ENCODE data around the gene CCDC177.
"Not testable (repeated sequence)": the region's sequence is repeated elsewhere in the genome, so short reads cannot be mapped to it uniquely, and the experiment has no call there.

The CCDC177 gene

GRCh38 chr14:69599431-69599830 is 24.8 kb upstream of the CCDC177 start:
- not testable (repeated sequence) for DNase-seq

DNA sequence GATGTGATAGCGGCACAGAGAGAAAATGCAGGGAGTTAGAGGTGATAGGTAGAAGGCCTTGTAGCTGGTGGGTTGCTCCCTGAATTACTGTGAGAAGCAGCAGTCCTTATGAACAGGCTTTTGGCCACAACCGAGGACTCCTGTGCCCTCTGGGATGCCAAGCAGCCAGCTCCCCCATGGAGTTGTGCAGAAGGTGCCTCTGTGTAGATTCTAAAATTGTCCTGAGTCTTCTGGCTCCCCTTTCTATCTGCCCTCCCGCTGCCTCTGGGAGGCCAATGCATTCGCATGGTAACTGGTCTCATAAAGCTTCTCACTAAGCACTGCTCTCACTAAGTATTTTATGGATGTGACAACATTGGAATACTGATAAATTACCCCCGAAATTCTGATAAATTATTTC is 20.7 kb upstream of the CCDC177 start:
- DNase-seq: no peak

- DNase-seq: no peak
Observed at GRCh38 chr14:69594846-69595245, 20.2 kb upstream of the CCDC177 start.

- DNase-seq: no peak
Observed at GRCh38 chr14:69593018-69593677, 18.5 kb upstream of the CCDC177 start.

- DNase-seq: no peak
Observed at GRCh38 chr14:69591317-69591716, 16.6 kb upstream of the CCDC177 start.

GRCh38 chr14:69587389-69587788 is 12.7 kb upstream of the CCDC177 start:
- DNase-seq: no peak

DNA sequence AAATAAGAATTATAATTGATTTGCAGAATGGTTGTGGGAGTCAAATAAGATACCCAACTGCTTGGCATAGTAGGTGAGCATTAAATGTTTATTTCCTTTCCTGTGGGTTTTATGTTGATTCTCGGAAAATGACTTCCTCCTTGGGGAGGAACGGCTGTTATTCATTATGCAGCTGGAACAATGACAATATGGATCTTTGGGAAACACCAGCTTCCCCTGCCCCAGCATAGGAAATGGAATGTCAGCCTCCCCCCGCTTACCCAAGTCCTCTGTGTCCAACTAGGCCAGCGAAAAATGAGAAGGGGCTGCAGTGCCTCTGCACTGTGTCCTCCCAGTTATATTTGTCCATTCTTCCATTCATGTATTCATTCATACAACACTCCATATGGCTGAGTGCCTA is 11.7 kb upstream of the CCDC177 start:
- no peak for DNase-seq

DNA sequence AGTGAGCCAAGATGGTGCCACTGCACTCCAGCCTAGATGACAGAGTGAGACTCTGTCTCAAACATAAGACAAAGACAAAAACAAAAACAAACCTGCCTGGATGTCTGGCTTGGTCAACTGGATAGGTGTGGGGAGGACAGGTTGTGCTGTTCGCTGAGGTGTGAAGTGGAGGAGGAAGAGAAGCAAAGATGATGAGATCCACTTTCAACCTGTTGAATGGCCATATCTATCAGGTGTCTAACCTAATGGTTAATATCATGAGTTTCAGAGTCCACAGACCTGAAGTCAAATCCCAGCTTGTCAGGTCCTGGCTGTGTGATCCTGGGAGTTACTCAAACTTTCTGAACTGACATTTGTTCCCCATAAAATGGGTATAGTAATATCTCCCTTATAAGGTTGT is 9.7 kb upstream of the CCDC177 start:
- DNase-seq: no peak

DNA sequence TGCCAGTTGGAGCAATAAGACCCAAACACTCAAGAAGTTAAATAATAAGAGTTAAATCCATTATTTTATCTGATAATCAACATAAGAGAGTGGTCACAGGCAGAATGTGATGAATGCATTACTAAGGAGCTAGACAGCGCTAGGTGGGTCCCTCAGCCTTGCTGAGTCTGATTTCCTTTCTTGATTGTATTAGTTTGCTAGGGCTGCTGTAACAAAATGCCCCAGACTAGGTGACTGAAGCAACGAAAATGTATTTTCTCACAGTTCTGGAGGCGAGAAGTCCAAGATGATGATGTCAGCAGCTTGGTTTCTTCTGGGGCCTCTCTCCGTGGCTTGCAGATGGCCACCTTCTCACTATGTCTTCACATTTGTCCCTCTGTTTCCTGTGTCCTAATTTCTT is 8.2 kb upstream of the CCDC177 start:
- no peak for DNase-seq

DNA sequence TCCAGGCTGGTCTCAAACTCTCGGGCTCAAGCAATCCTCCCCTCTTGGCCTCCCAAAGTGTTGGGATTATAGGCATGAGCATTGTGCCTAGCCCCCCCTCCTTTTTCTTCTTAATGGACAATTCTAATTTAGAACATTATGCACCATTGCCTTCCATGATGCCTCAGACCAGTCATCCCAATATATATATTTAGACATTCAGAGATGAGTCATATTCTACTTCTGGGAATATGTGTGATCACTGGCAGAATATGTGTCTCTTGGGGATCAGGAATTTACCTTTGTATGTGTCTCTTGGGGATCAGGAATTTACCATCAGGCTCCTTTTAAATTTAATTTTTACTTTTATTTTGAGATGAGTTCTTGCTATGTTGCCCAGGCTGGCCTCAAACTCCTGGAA is 7.5 kb upstream of the CCDC177 start:
- no peak for DNase-seq

DNA sequence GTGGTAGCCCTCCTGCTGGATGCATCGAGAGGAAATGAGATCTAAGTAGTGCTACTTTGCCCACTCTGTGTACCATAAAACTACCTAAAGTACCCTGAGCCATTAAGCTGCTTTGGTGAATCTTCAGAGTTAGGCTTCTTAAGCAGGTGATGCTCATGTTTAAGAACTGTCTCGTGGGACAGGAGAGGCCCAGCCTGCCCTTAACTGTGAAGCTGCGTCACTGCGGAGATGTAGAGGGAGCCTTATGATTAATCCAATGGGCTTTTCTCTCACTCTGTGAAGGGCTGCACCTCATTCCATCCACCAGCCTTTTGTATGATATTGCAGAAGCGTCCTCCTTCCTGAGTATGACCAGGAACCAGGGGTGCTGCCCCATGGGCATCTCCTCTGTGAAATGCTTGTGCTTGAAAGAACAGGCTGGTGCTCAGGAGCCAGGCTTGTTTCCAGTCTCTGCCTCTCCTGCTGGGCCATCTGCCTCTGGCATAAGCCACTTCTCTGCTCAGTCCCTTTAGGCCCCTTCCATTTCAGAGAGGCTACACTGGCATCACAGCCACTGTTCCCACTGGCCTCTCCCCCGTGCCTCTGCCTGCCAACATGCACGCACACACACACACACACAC is 6.8 kb upstream of the CCDC177 start:
- no peak for DNase-seq

DNA sequence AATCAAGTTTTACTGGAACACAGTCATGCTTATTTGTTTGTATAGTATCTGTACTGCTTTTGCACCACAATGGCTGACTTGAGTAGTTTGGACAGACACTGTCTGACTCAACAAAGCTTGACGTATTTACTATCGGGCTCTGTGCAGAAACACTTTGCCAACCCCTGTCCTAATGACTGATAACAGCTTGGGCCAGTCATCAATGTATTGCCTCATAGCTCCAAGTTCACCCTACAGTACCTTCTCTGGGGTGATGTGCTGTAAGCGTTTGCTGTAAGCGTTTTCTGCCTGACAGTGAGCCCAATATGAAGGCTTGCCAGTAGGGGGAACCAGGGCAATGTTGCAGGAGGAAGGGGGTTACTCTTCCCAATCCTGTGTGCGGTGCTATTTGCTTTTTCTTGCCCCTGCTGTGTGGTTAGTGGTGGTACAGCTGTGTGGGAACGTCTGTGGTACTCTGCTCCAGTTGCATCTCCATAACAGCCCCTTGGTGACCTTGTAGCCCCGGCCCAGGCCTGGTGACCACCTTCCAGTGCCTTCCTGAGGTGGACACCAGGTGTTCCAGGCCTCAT is 5.4 kb upstream of the CCDC177 start:
- DNase-seq: no peak

GRCh38 chr14:69579476-69579875 is 4.8 kb upstream of the CCDC177 start:
- DNase-seq: no peak

- DNase-seq: no peak
Observed at GRCh38 chr14:69574954-69575295, 254 bp upstream of the CCDC177 start.

GRCh38 chr14:69573831-69574262 is 824 bp downstream of the CCDC177 start:
- no peak for DNase-seq

DNA sequence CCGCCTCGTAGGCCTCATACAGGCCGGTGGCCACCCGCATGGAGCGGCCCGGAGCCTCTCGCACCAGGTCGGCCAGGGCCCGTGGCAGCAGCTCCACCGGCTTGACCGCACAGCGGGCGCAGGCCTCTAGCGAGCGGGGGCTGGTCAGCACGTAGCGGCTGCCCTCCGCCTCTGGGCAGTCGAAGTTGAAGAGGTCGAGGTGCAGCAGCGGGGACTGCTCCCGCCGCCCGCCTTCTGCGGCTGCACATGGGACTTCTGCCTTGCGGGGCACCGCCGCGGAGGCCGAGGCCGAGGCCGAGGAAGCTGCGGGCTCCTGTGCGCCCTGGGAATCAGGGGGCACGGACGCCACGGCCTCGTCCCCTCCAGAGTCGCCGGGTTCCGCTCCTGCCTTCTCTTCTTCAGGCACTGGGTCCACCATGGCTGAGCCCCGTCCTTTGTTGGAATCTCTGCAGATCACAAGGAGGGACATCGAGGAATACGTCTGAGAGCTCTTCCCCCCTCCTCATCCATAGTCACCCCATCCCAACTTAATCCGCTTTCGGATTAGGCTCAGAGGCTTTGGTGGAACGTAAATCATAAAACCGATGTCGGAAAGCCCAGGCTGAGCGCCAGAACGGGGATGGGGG is 1.4 kb downstream of the CCDC177 start:
- no peak for DNase-seq

- DNase-seq: no peak
Observed at GRCh38 chr14:69572841-69573135, 1.9 kb downstream of the CCDC177 start.

DNA sequence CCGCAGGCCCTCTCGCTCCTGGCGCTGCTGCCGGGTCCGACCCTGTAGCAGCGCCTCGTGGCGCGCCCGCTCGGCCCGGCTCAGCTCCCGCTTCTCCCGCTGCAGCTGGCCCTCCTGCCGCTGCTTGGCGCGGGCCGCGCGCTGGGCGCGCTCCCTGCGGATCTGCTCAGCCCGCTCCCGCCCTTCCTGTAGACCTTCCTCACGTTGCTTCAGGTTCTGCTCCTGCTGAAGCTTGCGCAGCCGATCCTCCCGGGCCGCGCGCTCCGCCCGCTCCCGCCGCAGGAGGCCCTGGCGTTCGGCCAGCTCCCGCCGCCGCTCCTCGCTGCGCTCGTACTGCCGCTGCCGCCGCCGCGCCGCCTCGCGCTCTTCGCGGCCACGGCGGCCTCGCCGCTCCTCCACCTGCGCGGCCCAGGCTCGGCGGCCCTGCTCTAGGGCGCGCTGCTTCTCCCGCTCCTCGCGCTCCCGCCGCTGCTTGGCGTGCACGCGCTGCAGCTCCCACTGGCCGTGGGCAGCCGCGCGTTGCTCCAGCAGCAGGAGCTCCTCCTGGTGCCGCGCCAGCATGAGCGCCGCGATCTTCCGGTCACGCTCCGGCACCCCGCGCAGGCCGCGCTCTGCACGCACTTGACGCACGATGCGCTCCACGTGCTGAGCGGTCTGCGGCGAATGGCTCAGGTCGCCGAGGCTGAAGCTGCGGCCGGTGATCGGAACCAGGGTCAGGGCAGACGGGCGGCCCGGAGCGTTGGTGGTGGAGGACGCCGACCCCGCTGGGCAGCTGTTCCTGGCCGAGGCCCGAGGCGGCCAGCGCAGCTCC is 2.4 kb downstream of the CCDC177 start:
- no peak for DNase-seq

DNA sequence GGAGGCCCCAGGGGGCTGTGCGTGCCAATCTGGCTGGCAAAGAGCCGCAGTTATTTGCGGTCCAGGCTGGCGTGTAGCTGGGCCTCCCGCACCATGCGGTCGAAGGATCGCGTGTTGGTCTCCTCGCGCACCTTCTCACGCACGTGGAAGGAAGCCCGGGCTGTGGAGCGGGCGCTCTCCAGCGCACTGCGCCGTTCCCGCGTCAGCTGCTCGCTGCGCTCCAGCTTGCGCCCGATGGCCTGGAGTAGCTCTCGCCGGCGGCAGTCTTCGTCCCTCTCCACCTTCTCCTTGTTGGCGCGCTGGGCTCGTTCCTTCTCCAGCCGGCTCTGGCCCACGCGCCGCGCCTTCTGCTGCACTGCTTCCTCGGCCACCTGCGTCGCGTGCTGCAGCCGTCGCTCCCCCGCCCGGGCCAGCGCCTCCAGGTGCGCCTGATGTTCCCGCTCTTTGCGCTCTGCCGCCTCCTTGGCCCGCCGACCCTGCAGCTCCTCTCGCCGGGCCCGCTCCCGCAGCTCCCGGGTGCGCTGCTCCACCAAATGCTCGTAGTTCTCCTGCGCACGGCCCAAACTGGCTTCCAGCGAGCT is 3.1 kb downstream of the CCDC177 start:
- DNase-seq: no peak

DNA sequence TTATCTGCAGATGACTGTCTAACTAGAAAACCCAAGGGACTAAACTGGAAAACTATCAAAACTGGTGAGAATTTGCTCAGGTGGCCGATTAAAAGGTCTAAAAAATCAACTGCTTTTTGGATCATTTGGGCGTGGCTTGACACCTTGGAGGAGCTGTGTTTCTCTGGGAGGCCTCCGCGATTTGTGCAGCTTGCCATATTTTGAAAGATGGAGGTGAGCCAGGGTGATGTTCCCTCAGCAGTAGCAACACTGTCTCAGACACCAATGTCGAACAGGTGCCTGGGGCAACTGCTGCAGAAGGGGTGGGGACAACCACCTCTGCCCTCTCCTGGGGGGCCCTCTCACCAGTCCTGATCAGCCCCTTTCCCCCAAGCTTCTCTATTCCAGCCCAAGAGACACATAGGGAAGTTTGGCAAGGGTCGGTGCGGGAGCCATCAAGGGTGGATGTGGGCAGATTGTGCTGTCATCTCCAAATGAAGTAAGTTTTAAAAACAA is 3.8 kb downstream of the CCDC177 start:
- DNase-seq: no peak

- no peak for DNase-seq
Observed at GRCh38 chr14:69569859-69570258, 4.8 kb downstream of the CCDC177 start.

GRCh38 chr14:69567563-69567962 is 7.1 kb downstream of the CCDC177 start:
- no peak for DNase-seq

- DNase-seq: no peak
Observed at GRCh38 chr14:69561893-69562292, 12.8 kb downstream of the CCDC177 start.

All from CD4-positive, alpha-beta T cell treated with Interferon gamma for 1 hour (primary cell).